ENCODE measurements around the gene LCORL. TPM values are rescaled to one million over a fixed set of nuclear protein-coding genes. Genes with fewer than 3 reads are reported as not detected.
"Not testable (repeated sequence)": the region's sequence is repeated elsewhere in the genome, so short reads cannot be mapped to it uniquely, and the experiment has no call there.

The LCORL gene
- total RNA-seq, 2 experiments from 2014 or later, result 6.6 to 7.7 TPM

GRCh38 chr4:18020671-18021469, 685 bp downstream of the LCORL start:
- CTCF ChIA-PET, result no interaction called here
- POLR2A ChIA-PET, result no interaction called here

- CTCF ChIA-PET, result no interaction called here
Observed at GRCh38 chr4:18020145-18020670, 1.3 kb downstream of the LCORL start.

GRCh38 chr4:18014269-18014668, 7.3 kb downstream of the LCORL start:
- CTCF ChIA-PET, result no interaction called here
- POLR2A ChIA-PET, result no interaction called here

More at GRCh38 chr4:18020145-18020670, 1.3 kb downstream of the LCORL start:
- POLR2A ChIA-PET, result interaction anchor here (0.6 kb wide), 1 partner anchor 231 kb away, joined by 5 read pairs; no protein-coding TSS in a partner anchor

- ChIA-PET CTCF (no interaction called here), POLR2A (no interaction called here)
Observed at GRCh38 chr4:18012807-18013462, 8.6 kb downstream of the LCORL start.

GRCh38 chr4:18012134-18012806, 9.3 kb downstream of the LCORL start:
- ChIA-PET POLR2A (no interaction called here), CTCF (no interaction called here)

- POLR2A ChIA-PET, result no interaction called here
- CTCF ChIA-PET, result no interaction called here
Observed at GRCh38 chr4:18007625-18008024, 13.9 kb downstream of the LCORL start.

- POLR2A ChIA-PET, CTCF ChIA-PET: not testable (repeated sequence)
Observed at GRCh38 chr4:18006432-18006831, 15.1 kb downstream of the LCORL start.

- CTCF ChIA-PET, result no interaction called here
Observed at GRCh38 chr4:17997129-17997528, 24.4 kb downstream of the LCORL start.

GRCh38 chr4:17995165-17995564, 26.4 kb downstream of the LCORL start:
- POLR2A ChIA-PET, result no interaction called here
- CTCF ChIA-PET, result no interaction called here

More at GRCh38 chr4:17997129-17997528, 24.4 kb downstream of the LCORL start:
- POLR2A ChIA-PET, result no interaction called here

GRCh38 chr4:17985832-17986231, 35.7 kb downstream of the LCORL start:
- ChIA-PET CTCF (no interaction called here), POLR2A (no interaction called here)

- ChIA-PET POLR2A (no interaction called here), CTCF (no interaction called here)
Observed at GRCh38 chr4:17981063-17981462, 40.5 kb downstream of the LCORL start.

GRCh38 chr4:17968721-17969120, 52.8 kb downstream of the LCORL start:
- ChIA-PET POLR2A (no interaction called here), CTCF (no interaction called here)

GRCh38 chr4:17967078-17967477, 54.5 kb downstream of the LCORL start:
- ChIA-PET CTCF (no interaction called here), POLR2A (no interaction called here)

- ChIA-PET CTCF (no interaction called here), POLR2A (no interaction called here)
Observed at GRCh38 chr4:17966312-17966711, 55.2 kb downstream of the LCORL start.

- ChIA-PET POLR2A (no interaction called here), CTCF (no interaction called here)
Observed at GRCh38 chr4:17964576-17964975, 57.0 kb downstream of the LCORL start.

GRCh38 chr4:17962171-17962570, 59.4 kb downstream of the LCORL start:
- POLR2A ChIA-PET, result no interaction called here

GRCh38 chr4:17961249-17961648, 60.3 kb downstream of the LCORL start:
- CTCF ChIA-PET, result no interaction called here

More at GRCh38 chr4:17962171-17962570, 59.4 kb downstream of the LCORL start:
- CTCF ChIA-PET, result no interaction called here

GRCh38 chr4:17958181-17958580, 63.4 kb downstream of the LCORL start:
- ChIA-PET POLR2A (no interaction called here), CTCF (no interaction called here)

More at GRCh38 chr4:17961249-17961648, 60.3 kb downstream of the LCORL start:
- POLR2A ChIA-PET, result no interaction called here

GRCh38 chr4:17957688-17958087, 63.9 kb downstream of the LCORL start:
- POLR2A ChIA-PET, result no interaction called here
- CTCF ChIA-PET, result no interaction called here

- CTCF ChIA-PET, result no interaction called here
- POLR2A ChIA-PET, result no interaction called here
Observed at GRCh38 chr4:17956245-17956644, 65.3 kb downstream of the LCORL start.

- CTCF ChIA-PET, result no interaction called here
- POLR2A ChIA-PET, result no interaction called here
Observed at GRCh38 chr4:17945303-17945702, 76.3 kb downstream of the LCORL start.
